ENCODE results near the gene RGS11.
"Not testable (repeated sequence)": the region's sequence is repeated elsewhere in the genome, so short reads cannot be mapped to it uniquely, and the experiment has no call there.

RGS11 gene

GRCh38 chr16:230949-231348 lies 44.8 kb downstream of the RGS11 start:
- peak; percentile 8 for DNase-seq (ENCODE audit: low read depth, low spot score)

GRCh38 chr16:230351-230750 lies 45.4 kb downstream of the RGS11 start:
- not testable (repeated sequence) for DNase-seq (ENCODE audit: low read depth, low spot score)

GRCh38 chr16:229731-230281 lies 45.9 kb downstream of the RGS11 start:
- no peak for DNase-seq (ENCODE audit: low read depth, low spot score)

GRCh38 chr16:228852-229730 lies 46.7 kb downstream of the RGS11 start, which contains the start of gene LUC7L:
Gene LUC7L, minus strand, starts transcription at chr16:229449. Its CDS starts 110 bp downstream, at chr16:229339.
- DNase-seq (ENCODE audit: low read depth, low spot score), result peak; percentile 94

- no peak for DNase-seq (ENCODE audit: low read depth, low spot score)
Observed at GRCh38 chr16:228151-228851, 47.4 kb downstream of the RGS11 start.

GRCh38 chr16:220021-220420 lies 55.7 kb downstream of the RGS11 start:
- DNase-seq (ENCODE audit: low read depth, low spot score), result no peak

Measured in ELF-1 (cell line).